ENCODE results near the gene PRDM4.
A peak's percentile ranks its signal among the peaks of the same experiment; 100 is the strongest.

The PRDM4 gene

DNA sequence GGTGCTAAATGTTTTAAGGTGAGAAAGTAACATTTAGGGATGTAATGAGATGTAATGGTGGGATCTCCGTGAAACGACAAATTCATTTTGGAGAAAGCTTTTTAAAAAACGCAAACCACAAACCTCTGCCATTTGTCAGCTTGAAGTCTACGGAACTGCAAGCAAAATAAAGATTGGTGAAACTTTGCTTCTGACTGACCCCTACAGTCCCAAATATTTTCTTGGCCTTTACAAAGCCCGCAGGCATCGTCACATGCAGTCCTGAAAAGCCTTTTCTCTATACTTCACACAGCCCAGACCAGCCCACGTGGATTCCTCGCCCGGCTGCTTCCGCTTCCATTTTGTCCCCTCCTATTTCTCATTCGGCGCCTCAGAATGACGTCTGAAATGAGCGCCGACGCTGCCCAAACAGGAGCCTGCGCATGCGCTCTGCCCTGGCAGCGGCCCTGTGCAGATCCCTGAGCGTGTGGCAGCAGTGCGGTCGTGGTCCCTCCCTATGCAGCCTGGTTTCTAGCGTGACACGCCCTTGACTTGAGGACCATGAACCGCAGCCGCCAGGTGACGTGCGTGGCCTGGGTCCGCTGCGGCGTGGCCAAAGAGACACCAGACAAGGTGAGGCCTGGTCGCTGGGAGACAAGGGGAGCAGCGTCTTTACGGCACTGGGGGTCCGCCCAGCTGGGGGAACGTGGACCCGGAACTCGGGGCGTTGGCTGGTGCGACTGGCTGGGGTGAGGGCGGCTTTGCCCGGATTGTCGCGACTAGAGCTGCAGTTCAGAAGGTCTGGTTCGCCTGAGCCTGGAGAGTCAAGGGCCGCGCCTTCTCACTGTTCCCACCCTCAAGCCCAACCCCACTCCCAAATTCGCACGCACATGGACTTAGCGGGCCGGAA lies 75.3 kb downstream of the PRDM4 start, which contains the start of gene PWP1:
TSS of gene PWP1 (plus strand) at position 440 of the 889 bp plus-strand sequence. CDS start at position 541, 101 bp downstream.
- peak; percentile 95 for DNase-seq

DNA sequence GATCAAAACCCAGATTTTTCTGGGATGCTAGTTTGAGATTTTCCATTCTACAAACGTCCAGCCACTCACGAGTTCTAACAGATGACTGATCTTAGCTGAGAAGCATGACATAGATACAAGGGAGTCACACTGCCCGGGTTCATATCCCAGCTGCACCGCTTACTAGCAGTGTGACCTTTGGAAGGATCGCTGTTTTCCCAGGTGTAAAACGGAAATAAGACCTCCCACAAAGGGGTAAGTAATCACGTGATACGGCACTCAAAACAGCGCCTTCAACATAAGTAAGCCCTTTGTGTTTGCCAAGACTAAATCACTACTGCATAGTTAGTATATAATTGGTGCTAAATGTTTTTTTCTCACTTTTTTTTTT lies 76.0 kb downstream of the PRDM4 start:
- no peak for DNase-seq

DNA sequence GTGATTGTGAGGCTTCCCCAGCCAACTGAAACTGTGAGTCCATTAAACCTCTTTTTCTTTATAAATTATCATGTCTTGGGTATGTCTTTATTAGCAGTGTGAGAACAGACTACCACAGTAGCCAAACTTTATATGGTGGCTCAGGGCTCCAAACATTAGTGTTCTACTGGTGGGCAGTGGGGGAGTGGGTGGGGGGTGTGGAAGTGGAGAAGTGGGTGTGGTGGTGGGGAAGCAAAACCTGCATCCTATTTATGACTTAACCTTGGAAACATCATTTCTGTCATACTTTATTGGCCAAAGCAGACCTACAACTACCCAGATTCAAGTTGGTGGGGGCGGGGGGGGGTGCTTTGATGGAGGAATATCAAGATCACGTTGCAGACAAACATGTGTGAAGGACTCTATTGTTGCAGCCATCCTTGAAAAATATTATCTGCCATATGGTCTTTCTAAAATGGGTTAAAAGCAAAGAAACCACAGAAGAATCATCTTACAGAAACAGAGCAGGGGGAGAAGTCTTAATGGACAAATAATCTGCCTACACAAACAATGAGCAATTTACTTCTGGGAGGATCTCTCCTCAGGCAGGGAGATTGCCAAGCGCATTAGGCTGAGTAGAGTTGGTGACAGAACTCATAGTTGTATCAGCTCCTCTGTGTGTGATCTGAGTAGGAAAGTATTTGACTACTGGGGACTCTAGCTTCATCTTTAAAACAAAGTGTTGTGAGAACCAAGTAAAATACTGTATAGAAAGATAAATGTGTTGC lies 76.7 kb downstream of the PRDM4 start:
- no peak for DNase-seq
